CD4-positive, alpha-beta T cell (primary cell): ENCODE measurements around the gene FHOD3. TPM values are rescaled to one million over a fixed set of nuclear protein-coding genes. Genes with fewer than 3 reads are reported as not detected.
"Not testable (repeated sequence)": the region's sequence is repeated elsewhere in the genome, so short reads cannot be mapped to it uniquely, and the experiment has no call there.

ENCODE experiments used
- ATAC-seq: fragments of 200-7000 bp; cut with Tn5 transposase; one replicate; pipeline ENCODE4 v1.10.0; 2022; ENCODE audit warnings: mild to moderate bottlenecking; ENCODE audit not compliant: poor library complexity
- CTCF ChIA-PET: fragments of 350-600 bp; sonication (Branson Sonifier 250); formaldehyde crosslinking; loops from one replicate; lab custom pipeline; 2021; ENCODE audit warnings: antibody characterized with exemption, inconsistent platforms; lab: Charles Lee
- POLR2A ChIA-PET: fragments of 350-600 bp; sonication (Branson Sonifier 250); formaldehyde crosslinking; loops from one replicate; lab custom pipeline; 2021; ENCODE audit warnings: antibody characterized with exemption, inconsistent platforms; lab: Charles Lee
- DNase-seq, 14 experiments: peaks; one replicate each; pipeline ENCODE4 v3.0.0-alpha.2; 2013 to 2020; ENCODE audit warnings: mixed read lengths in 2 of 14
- H3K27ac ChIP-seq, 2 donors: one replicate each; pipeline versions ENCODE4 v1.5.1 to v1.7.0; 2013; ENCODE audit warnings: low read length in 2 of 2, low read depth in 1 of 2, mild to moderate bottlenecking in 1 of 2
- H3K27me3 ChIP-seq, 2 experiments: 1 replicate in 1 of 2; 2 replicates in 1 of 2; pipeline versions ENCODE4 v1.6.1 to v1.7.0; 2013; ENCODE audit warnings: low read length in 2 of 2, control low read depth in 1 of 2, mild to moderate bottlenecking in 1 of 2, moderate library complexity in 1 of 2; ENCODE audit not compliant: insufficient read depth in 2 of 2, control insufficient read depth in 1 of 2
- H3K36me3 ChIP-seq: one replicate; pipeline ENCODE4 v1.6.1; 2013; ENCODE audit warnings: low read length, control low read depth; ENCODE audit not compliant: insufficient read depth
- H3K4me1 ChIP-seq: one replicate; pipeline ENCODE4 v1.6.1; 2013; ENCODE audit warnings: low read length, control low read depth; ENCODE audit not compliant: insufficient read depth
- H3K4me3 ChIP-seq: one replicate; pipeline ENCODE4 v1.5.1; 2013; ENCODE audit warnings: mild to moderate bottlenecking, low read length, moderate library complexity
- H3K9me3 ChIP-seq, 2 experiments: 1 replicate in 1 of 2; 2 replicates in 1 of 2; pipeline versions ENCODE4 v1.6.1 to v1.7.0; 2013; ENCODE audit warnings: low read length in 2 of 2, mild to moderate bottlenecking in 2 of 2, control low read depth in 1 of 2, moderate library complexity in 1 of 2; ENCODE audit not compliant: control insufficient read depth in 1 of 2, insufficient read depth in 1 of 2
- H3K27ac Mint-ChIP-seq: one replicate; pipeline ENCODE4 v1.8.0; 2020; ENCODE audit warnings: mixed read lengths
- H3K27me3 Mint-ChIP-seq: one replicate; pipeline ENCODE4 v1.8.0; 2021; ENCODE audit warnings: mixed read lengths
- H3K36me3 Mint-ChIP-seq: one replicate; pipeline ENCODE4 v1.8.0; 2021; ENCODE audit warnings: low read depth, mixed read lengths
- H3K4me1 Mint-ChIP-seq: one replicate; pipeline ENCODE4 v1.8.0; 2021; ENCODE audit warnings: low read depth, mixed read lengths
- H3K4me3 Mint-ChIP-seq: one replicate; pipeline ENCODE4 v1.8.0; 2020; ENCODE audit warnings: mild to moderate bottlenecking, mixed read lengths
- H3K9me3 Mint-ChIP-seq: one replicate; pipeline ENCODE4 v1.8.0; 2020; ENCODE audit warnings: mixed read lengths
- CTCF ChIP-seq: fragments of 200-600 bp; IDR thresholded peaks from one replicate; pipeline ENCODE4 v1.8.0; 2022; ENCODE audit warnings: antibody characterized with exemption, mild to moderate bottlenecking
- intact Hi-C, 2 experiments: fragments of 100-400 bp; cut with DNase I in 1 of 2; cut with micrococcal nuclease in 1 of 2; formaldehyde crosslinking; loops; one replicate each; pipeline versions ENCODE4 v1.15.1 to v1.9.0; 2023 to 2025; cut with DNase I, micrococcal nuclease
- total RNA-seq, 174 experiments: library from RNA in 2 of 174; stranded (reverse) in 2 of 174; gene quantifications; one replicate each; pipeline ENCODE4 v1.2.3 and lab custom pipeline; 2021 to 2026

The FHOD3 gene
- total RNA-seq, 2 experiments from 2014 or later: not detected

- H3K4me1 ChIP-seq: no peaks in the 10 kb centered on the region
- Mint-ChIP-seq H3K4me1 (no peaks in the 10 kb centered on the region), H3K4me3 (no peak overlapping the region), H3K9me3 (no peaks in the 10 kb centered on the region), H3K27ac (no peak overlapping the region), H3K27me3 (no peaks in the 10 kb centered on the region), H3K36me3 (no peaks in the 10 kb centered on the region)
- no peaks in the 10 kb centered on the region for H3K27me3 ChIP-seq
- TF ChIP-seq CTCF: no peak
- CTCF ChIA-PET: no interaction called here
- no peak for DNase-seq
- H3K36me3 ChIP-seq: no peaks in the 10 kb centered on the region
- POLR2A ChIA-PET: no interaction called here
- intact Hi-C loops: no loop called here
- no peak overlapping the region for H3K4me3 ChIP-seq
- no peak overlapping the region for H3K27ac ChIP-seq
- ATAC-seq: no peak
- H3K9me3 ChIP-seq: peaks cover 0 to 15% of the 10 kb centered on the region in 2 experiments
Measured at GRCh38 chr18:36546876-36547275, 249.4 kb downstream of the FHOD3 start.

DNA sequence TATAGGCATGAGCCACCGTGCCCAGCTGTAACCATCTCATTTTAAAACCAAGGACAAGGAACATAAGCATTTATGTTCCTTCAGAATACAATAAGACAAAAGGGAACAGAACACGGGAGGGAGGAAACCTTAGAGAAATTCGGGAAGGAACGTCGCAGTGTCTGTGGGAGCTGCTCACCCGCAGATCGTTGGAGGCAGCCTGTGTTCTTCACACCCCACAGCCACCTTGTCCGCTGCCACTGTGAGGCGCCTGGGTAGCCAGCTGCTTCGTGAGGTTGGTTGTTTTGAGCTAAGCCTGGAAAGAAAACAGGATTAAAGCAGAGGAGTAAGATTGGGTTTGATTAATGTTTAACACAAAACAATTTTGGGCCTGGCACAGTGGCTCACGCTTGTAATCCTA is 250.0 kb downstream of the FHOD3 start:
- Mint-ChIP-seq H3K27ac (no peak overlapping the region), H3K27me3 (no peaks in the 10 kb centered on the region), H3K4me1 (no peaks in the 10 kb centered on the region), H3K36me3 (no peaks in the 10 kb centered on the region), H3K4me3 (no peak overlapping the region), H3K9me3 (no peaks in the 10 kb centered on the region)
- no peaks in the 10 kb centered on the region for H3K27me3 ChIP-seq
- intact Hi-C loops: no loop called here
- TF ChIP-seq CTCF: no peak
- no peak for ATAC-seq
- peaks cover 0 to 15% of the 10 kb centered on the region in 2 experiments for H3K9me3 ChIP-seq
- no peak overlapping the region for H3K27ac ChIP-seq
- ChIA-PET CTCF (no interaction called here), POLR2A (no interaction called here)
- H3K36me3 ChIP-seq: no peaks in the 10 kb centered on the region
- DNase-seq: no peak
- no peak overlapping the region for H3K4me3 ChIP-seq
- no peaks in the 10 kb centered on the region for H3K4me1 ChIP-seq

- H3K36me3 Mint-ChIP-seq, H3K27ac Mint-ChIP-seq, POLR2A ChIA-PET, intact Hi-C loops, H3K4me3 Mint-ChIP-seq, H3K27ac ChIP-seq, H3K27me3 Mint-ChIP-seq, CTCF ChIA-PET, H3K4me1 ChIP-seq, ATAC-seq, DNase-seq, H3K9me3 ChIP-seq, H3K27me3 ChIP-seq, H3K36me3 ChIP-seq, H3K4me3 ChIP-seq, H3K4me1 Mint-ChIP-seq, H3K9me3 Mint-ChIP-seq: not testable (repeated sequence)
Measured at GRCh38 chr18:36551274-36551673, 253.8 kb downstream of the FHOD3 start.

GRCh38 chr18:36558234-36558633 is 260.7 kb downstream of the FHOD3 start:
- Histone ChIP-seq H3K9me3 (no peaks in the 10 kb centered on the region), H3K4me1 (no peaks in the 10 kb centered on the region), H3K36me3 (no peaks in the 10 kb centered on the region), H3K27me3 (no peaks in the 10 kb centered on the region), H3K4me3 (no peak overlapping the region), H3K27ac (no peak overlapping the region)
- intact Hi-C loops: no loop called here
- Mint-ChIP-seq H3K4me3 (no peak overlapping the region), H3K36me3 (no peaks in the 10 kb centered on the region), H3K27me3 (peaks cover 16% of the 10 kb centered on the region), H3K4me1 (no peaks in the 10 kb centered on the region), H3K9me3 (peaks cover 7% of the 10 kb centered on the region), H3K27ac (no peak overlapping the region)
- CTCF ChIA-PET: no interaction called here
- DNase-seq: no peak
- no peak for TF ChIP-seq CTCF
- POLR2A ChIA-PET: no interaction called here
- ATAC-seq: no peak
